ENCODE results near the gene PELI3.

PELI3 gene

DNA sequence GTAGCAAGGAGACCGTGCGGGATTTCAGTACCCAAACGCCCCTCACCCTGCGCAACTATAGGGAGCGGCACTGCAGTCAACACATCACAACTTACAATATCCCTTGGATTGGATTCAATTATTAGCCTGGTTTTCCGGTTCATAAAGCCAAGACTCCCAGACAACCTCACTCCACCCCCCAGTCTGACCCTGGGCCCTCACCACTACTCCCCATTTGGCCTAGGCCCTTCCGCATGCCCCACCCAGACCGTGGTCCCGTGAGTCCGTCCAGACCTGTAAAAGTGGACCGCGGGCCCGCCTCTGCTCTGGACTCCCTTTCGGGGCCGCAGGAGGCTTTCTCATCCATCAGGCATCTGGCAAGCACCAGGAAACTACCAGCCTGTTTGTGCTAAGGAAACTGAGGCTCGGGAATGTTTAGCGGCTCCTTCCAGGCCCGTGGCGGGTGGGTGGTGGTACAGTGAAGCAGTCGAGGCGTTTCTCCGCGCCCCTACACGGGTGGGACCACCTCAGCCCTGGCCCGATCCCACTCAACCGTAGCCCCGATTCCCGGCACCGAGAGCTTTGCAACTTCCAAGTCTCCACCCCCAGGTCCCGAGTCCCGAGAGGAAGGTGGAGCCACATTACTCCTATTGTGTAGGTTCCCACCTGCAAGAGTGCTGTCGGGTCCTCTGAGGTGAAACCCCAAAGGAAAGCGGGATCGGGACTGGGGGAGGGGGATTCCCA lies 12.8 kb downstream of the PELI3 start:
- peak; percentile 33 for DNase-seq
- Histone ChIP-seq H3K27me3 (replicated peaks) (no peaks in the 10 kb centered on the region), H3K36me3 (replicated peaks) (peaks cover 2% of the 10 kb centered on the region), H3K4me3 (ENCODE audit: low read depth, low read length) (peak overlapping the region; percentile 80), H3K27ac (peak overlapping the region; percentile 87)
- in situ Hi-C loops (cut with HindIII; ENCODE audit: low pct_ligation_motif_present, low sequenced_read_pairs): no loop called here
- TF ChIP-seq, protein P1, sequence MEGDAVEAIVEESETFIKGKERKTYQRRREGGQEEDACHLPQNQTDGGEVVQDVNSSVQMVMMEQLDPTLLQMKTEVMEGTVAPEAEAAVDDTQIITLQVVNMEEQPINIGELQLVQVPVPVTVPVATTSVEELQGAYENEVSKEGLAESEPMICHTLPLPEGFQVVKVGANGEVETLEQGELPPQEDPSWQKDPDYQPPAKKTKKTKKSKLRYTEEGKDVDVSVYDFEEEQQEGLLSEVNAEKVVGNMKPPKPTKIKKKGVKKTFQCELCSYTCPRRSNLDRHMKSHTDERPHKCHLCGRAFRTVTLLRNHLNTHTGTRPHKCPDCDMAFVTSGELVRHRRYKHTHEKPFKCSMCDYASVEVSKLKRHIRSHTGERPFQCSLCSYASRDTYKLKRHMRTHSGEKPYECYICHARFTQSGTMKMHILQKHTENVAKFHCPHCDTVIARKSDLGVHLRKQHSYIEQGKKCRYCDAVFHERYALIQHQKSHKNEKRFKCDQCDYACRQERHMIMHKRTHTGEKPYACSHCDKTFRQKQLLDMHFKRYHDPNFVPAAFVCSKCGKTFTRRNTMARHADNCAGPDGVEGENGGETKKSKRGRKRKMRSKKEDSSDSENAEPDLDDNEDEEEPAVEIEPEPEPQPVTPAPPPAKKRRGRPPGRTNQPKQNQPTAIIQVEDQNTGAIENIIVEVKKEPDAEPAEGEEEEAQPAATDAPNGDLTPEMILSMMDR (IDR thresholded peaks at IDR 0.05; ENCODE audit: low read depth, low read length, missing control alignments): no peak

DNA sequence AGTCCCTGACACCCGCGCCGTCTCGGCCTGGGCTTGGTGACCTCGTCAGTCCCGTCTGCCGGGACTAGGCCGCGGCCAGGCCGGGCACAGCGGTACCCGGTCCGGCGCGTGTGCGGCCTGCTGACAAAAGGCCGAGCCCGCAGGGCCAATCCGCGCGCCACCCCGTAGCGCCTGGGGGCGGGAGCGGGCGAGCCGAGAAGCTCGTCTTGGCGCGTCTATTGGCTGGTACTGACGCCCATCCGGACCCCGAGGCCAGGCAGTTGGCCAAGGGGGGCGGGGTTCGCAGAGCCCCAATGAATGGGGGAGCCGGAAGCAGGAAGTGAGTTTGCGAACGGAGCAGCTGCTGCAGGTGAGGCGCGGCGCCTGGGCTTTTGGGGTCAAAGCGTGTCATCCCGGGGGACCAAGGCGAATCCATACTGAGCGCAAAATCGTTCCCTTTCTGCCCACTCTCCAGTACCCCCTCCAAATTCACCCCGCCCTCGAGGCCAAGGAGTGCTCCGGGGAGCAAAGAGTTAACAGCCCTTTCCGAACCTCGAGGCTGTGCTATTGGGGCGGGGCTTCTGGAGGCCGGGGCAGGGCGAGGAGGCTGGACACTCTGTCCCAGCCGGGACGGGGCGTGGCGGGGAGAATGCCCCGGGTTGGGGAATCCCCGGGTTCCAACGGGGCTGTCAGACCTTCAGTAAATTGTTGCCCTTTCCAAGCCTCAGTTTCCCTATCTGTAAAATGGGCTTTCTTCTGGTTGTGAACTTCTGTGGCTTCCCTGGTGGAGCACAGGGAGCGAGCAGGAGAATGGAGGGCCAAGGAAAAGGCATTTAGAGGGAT lies 13.6 kb downstream of the PELI3 start, which contains the start of gene DPP3:
DPP3 (plus strand) TSS at position 318 of the 822 bp plus-strand sequence. CDS start 1,767 bp downstream, outside the sequence.
- Histone ChIP-seq H3K4me3 (ENCODE audit: low read depth, low read length) (peak within 1 kb of the TSS; percentile 80), H3K27ac (peak within 1 kb of the TSS; percentile 87), H3K27me3 (replicated peaks) (no peaks in the 10 kb centered on the region), H3K36me3 (replicated peaks) (peaks cover 2% of the 10 kb centered on the region)
- TF ChIP-seq, protein P1 (IDR thresholded peaks at IDR 0.05; ENCODE audit: low read depth, low read length, missing control alignments): no peak
- DNase-seq: peak; percentile 94
- in situ Hi-C loops (cut with HindIII; ENCODE audit: low pct_ligation_motif_present, low sequenced_read_pairs): no loop called here

DNA sequence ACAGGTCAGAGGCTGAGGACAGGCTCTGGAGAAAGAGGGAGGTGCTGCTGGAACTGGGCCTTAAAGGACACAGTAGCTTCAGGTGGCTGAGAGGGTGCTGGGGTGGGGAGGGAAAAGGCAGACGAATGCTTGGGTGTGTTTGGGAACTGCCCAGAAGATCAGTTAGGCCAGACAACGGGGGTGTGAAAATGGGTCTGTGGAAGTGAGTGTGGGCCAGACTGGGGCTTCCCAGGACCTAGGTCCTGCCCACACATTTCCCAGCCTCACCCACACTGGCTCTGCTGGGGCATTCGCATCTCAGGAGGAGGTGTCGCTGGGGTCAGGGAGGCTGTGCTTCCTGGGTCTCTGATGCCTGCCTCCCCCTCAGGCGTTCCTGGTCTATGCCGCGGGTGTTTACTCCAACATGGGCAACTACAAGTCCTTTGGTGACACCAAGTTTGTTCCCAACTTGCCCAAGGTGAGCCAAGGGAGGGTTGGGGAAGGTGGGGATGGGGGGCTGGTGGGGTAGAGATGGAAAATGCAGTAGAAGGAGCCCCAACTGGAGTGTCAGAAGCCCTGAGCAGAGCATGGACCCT lies 18.2 kb downstream of the PELI3 start:
- H3K27me3 ChIP-seq (replicated peaks): no peaks in the 10 kb centered on the region
- TF ChIP-seq, protein P1 (IDR thresholded peaks at IDR 0.05; ENCODE audit: low read depth, low read length, missing control alignments): no peak
- H3K27ac ChIP-seq: no peak overlapping the region
- H3K36me3 ChIP-seq (replicated peaks): peaks cover 17% of the 10 kb centered on the region
- in situ Hi-C loops (cut with HindIII; ENCODE audit: low pct_ligation_motif_present, low sequenced_read_pairs): no loop called here
- no peak overlapping the region for H3K4me3 ChIP-seq (ENCODE audit: low read depth, low read length)
- DNase-seq: no peak

DNA sequence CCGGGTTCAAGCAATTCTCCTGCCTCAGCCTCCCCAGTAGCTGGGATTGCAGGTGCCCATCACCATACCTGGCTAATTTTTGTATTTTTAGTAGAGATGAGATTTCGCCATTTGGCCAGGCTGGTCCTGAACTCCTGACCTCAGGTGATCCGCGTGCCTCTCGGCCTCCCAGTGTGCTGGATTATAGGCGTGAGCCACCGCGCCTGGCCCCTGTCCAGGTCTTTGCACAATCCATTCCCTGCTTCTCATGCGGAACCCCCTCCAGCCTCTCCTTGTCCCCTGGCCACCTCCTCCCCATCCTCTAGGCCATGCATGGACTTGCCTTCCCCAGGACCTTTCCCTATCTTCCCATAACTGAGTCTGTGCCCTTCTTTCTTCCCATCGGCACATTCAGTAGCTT lies 22.3 kb downstream of the PELI3 start:
- TF ChIP-seq, protein P1 (IDR thresholded peaks at IDR 0.05; ENCODE audit: low read depth, low read length, missing control alignments): no peak
- no peak overlapping the region for H3K27ac ChIP-seq
- no peaks in the 10 kb centered on the region for H3K27me3 ChIP-seq (replicated peaks)
- peaks cover 35% of the 10 kb centered on the region for H3K36me3 ChIP-seq (replicated peaks)
- no peak overlapping the region for H3K4me3 ChIP-seq (ENCODE audit: low read depth, low read length)
- no peak for DNase-seq
- in situ Hi-C loops (cut with HindIII; ENCODE audit: low pct_ligation_motif_present, low sequenced_read_pairs): no loop called here

DNA sequence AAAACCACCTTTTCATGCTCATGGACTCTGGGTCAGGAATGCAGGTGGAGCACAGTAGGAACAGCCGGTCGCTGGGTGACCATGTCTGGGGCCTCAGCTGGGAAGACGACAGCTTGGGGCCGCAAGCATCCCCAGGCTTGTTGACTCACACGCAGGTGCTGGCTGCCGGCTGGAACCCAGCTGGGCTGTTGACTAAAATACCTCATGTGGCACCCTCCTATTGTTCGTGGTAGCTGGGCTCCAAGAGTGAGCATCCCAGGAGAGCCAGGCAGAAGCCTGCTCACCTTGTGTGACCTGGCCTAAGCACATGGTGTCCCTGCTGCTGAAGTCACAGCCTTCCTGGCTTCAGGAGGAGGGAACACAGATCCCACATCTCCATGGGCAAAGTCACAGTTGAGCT lies 22.9 kb downstream of the PELI3 start:
- peaks cover 35% of the 10 kb centered on the region for H3K36me3 ChIP-seq (replicated peaks)
- DNase-seq: no peak
- no peak overlapping the region for H3K4me3 ChIP-seq (ENCODE audit: low read depth, low read length)
- in situ Hi-C loops (cut with HindIII; ENCODE audit: low pct_ligation_motif_present, low sequenced_read_pairs): no loop called here
- H3K27me3 ChIP-seq (replicated peaks): no peaks in the 10 kb centered on the region
- no peak overlapping the region for H3K27ac ChIP-seq
- TF ChIP-seq, protein P1 (IDR thresholded peaks at IDR 0.05; ENCODE audit: low read depth, low read length, missing control alignments): no peak

All from brain microvascular endothelial cell (primary cell).